Measurements from ENCODE around the gene CFAP53.
"Not testable (repeated sequence)": the region's sequence is repeated elsewhere in the genome, so short reads cannot be mapped to it uniquely, and the experiment has no call there.

Gene CFAP53

GRCh38 chr18:50307400-50307737, 41.1 kb upstream of the CFAP53 start:
- peak overlapping the region; percentile 50 for H3K4me3 ChIP-seq (ENCODE audit: insufficient read depth, low read depth, low read length, poor library complexity, severe bottlenecking)
- no peak overlapping the region for H3K27ac ChIP-seq (ENCODE audit: insufficient read depth, low read length, poor library complexity, severe bottlenecking)
- no peaks in the 10 kb centered on the region for H3K9me3 ChIP-seq (ENCODE audit: control insufficient read depth, low read length)
- no peak for DNase-seq
- no peaks in the 10 kb centered on the region for H3K27me3 ChIP-seq (replicated peaks; ENCODE audit: control insufficient read depth, insufficient read depth, low read length, poor library complexity, severe bottlenecking)
- H3K36me3 ChIP-seq (ENCODE audit: control insufficient read depth, insufficient read depth, low read length), result no peaks in the 10 kb centered on the region
- peaks cover 7% of the 10 kb centered on the region for H3K4me1 ChIP-seq (ENCODE audit: control insufficient read depth, insufficient read depth, low read length, poor library complexity, severe bottlenecking)

- Histone ChIP-seq H3K27me3 (replicated peaks; ENCODE audit: control insufficient read depth, insufficient read depth, low read length, poor library complexity, severe bottlenecking) (no peaks in the 10 kb centered on the region), H3K9me3 (ENCODE audit: control insufficient read depth, low read length) (no peaks in the 10 kb centered on the region), H3K27ac (ENCODE audit: insufficient read depth, low read length, poor library complexity, severe bottlenecking) (no peak overlapping the region), H3K4me3 (ENCODE audit: insufficient read depth, low read depth, low read length, poor library complexity, severe bottlenecking) (no peak overlapping the region), H3K4me1 (ENCODE audit: control insufficient read depth, insufficient read depth, low read length, poor library complexity, severe bottlenecking) (peaks cover 7% of the 10 kb centered on the region), H3K36me3 (ENCODE audit: control insufficient read depth, insufficient read depth, low read length) (no peaks in the 10 kb centered on the region)
- DNase-seq, result no peak
These were observed 40.6 kb upstream of the CFAP53 start for GRCh38 chr18:50306944-50307343.

- Histone ChIP-seq H3K9me3 (ENCODE audit: control insufficient read depth, low read length) (no peaks in the 10 kb centered on the region), H3K36me3 (ENCODE audit: control insufficient read depth, insufficient read depth, low read length) (no peaks in the 10 kb centered on the region), H3K4me1 (ENCODE audit: control insufficient read depth, insufficient read depth, low read length, poor library complexity, severe bottlenecking) (peaks cover 5% of the 10 kb centered on the region), H3K4me3 (ENCODE audit: insufficient read depth, low read depth, low read length, poor library complexity, severe bottlenecking) (no peak overlapping the region), H3K27ac (ENCODE audit: insufficient read depth, low read length, poor library complexity, severe bottlenecking) (no peak overlapping the region), H3K27me3 (replicated peaks; ENCODE audit: control insufficient read depth, insufficient read depth, low read length, poor library complexity, severe bottlenecking) (peaks cover 5% of the 10 kb centered on the region)
- no peak for DNase-seq
These were observed 34.8 kb upstream of the CFAP53 start for GRCh38 chr18:50301074-50301473.

- H3K4me3 ChIP-seq (ENCODE audit: insufficient read depth, low read depth, low read length, poor library complexity, severe bottlenecking), result no peak overlapping the region
- H3K36me3 ChIP-seq (ENCODE audit: control insufficient read depth, insufficient read depth, low read length), result no peaks in the 10 kb centered on the region
- DNase-seq, result no peak
- H3K27ac ChIP-seq (ENCODE audit: insufficient read depth, low read length, poor library complexity, severe bottlenecking), result no peak overlapping the region
- no peaks in the 10 kb centered on the region for H3K9me3 ChIP-seq (ENCODE audit: control insufficient read depth, low read length)
- H3K27me3 ChIP-seq (replicated peaks; ENCODE audit: control insufficient read depth, insufficient read depth, low read length, poor library complexity, severe bottlenecking), result peaks cover 5% of the 10 kb centered on the region
- H3K4me1 ChIP-seq (ENCODE audit: control insufficient read depth, insufficient read depth, low read length, poor library complexity, severe bottlenecking), result peaks cover 5% of the 10 kb centered on the region
These were observed 33.5 kb upstream of the CFAP53 start for GRCh38 chr18:50299626-50300388.

GRCh38 chr18:50298443-50299284, 32.4 kb upstream of the CFAP53 start:
- no peak for DNase-seq
- Histone ChIP-seq H3K9me3 (ENCODE audit: control insufficient read depth, low read length) (no peaks in the 10 kb centered on the region), H3K4me1 (ENCODE audit: control insufficient read depth, insufficient read depth, low read length, poor library complexity, severe bottlenecking) (peaks cover 5% of the 10 kb centered on the region), H3K4me3 (ENCODE audit: insufficient read depth, low read depth, low read length, poor library complexity, severe bottlenecking) (peak overlapping the region; percentile 47), H3K27ac (ENCODE audit: insufficient read depth, low read length, poor library complexity, severe bottlenecking) (no peak overlapping the region), H3K27me3 (replicated peaks; ENCODE audit: control insufficient read depth, insufficient read depth, low read length, poor library complexity, severe bottlenecking) (peaks cover 5% of the 10 kb centered on the region), H3K36me3 (ENCODE audit: control insufficient read depth, insufficient read depth, low read length) (no peaks in the 10 kb centered on the region)

- Histone ChIP-seq H3K9me3 (ENCODE audit: control insufficient read depth, low read length) (no peaks in the 10 kb centered on the region), H3K4me3 (ENCODE audit: insufficient read depth, low read depth, low read length, poor library complexity, severe bottlenecking) (peak overlapping the region; percentile 47), H3K27me3 (replicated peaks; ENCODE audit: control insufficient read depth, insufficient read depth, low read length, poor library complexity, severe bottlenecking) (peaks cover 5% of the 10 kb centered on the region), H3K4me1 (ENCODE audit: control insufficient read depth, insufficient read depth, low read length, poor library complexity, severe bottlenecking) (peaks cover 5% of the 10 kb centered on the region), H3K27ac (ENCODE audit: insufficient read depth, low read length, poor library complexity, severe bottlenecking) (no peak overlapping the region), H3K36me3 (ENCODE audit: control insufficient read depth, insufficient read depth, low read length) (no peaks in the 10 kb centered on the region)
- peak in 2 of 3 donors; percentile 25 to 54 for DNase-seq
These were observed 31.5 kb upstream of the CFAP53 start for GRCh38 chr18:50297621-50298442.

GRCh38 chr18:50293039-50293438, 26.7 kb upstream of the CFAP53 start:
- Histone ChIP-seq H3K27me3 (replicated peaks; ENCODE audit: control insufficient read depth, insufficient read depth, low read length, poor library complexity, severe bottlenecking) (no peaks in the 10 kb centered on the region), H3K9me3 (ENCODE audit: control insufficient read depth, low read length) (no peaks in the 10 kb centered on the region), H3K36me3 (ENCODE audit: control insufficient read depth, insufficient read depth, low read length) (no peaks in the 10 kb centered on the region), H3K4me1 (ENCODE audit: control insufficient read depth, insufficient read depth, low read length, poor library complexity, severe bottlenecking) (peaks cover 7% of the 10 kb centered on the region), H3K4me3 (ENCODE audit: insufficient read depth, low read depth, low read length, poor library complexity, severe bottlenecking) (no peak overlapping the region), H3K27ac (ENCODE audit: insufficient read depth, low read length, poor library complexity, severe bottlenecking) (no peak overlapping the region)
- DNase-seq, result no peak

- Histone ChIP-seq H3K27me3 (replicated peaks; ENCODE audit: control insufficient read depth, insufficient read depth, low read length, poor library complexity, severe bottlenecking) (no peaks in the 10 kb centered on the region), H3K4me1 (ENCODE audit: control insufficient read depth, insufficient read depth, low read length, poor library complexity, severe bottlenecking) (peaks cover 12% of the 10 kb centered on the region), H3K9me3 (ENCODE audit: control insufficient read depth, low read length) (no peaks in the 10 kb centered on the region), H3K36me3 (ENCODE audit: control insufficient read depth, insufficient read depth, low read length) (peaks cover 9% of the 10 kb centered on the region), H3K4me3 (ENCODE audit: insufficient read depth, low read depth, low read length, poor library complexity, severe bottlenecking) (no peak overlapping the region), H3K27ac (ENCODE audit: insufficient read depth, low read length, poor library complexity, severe bottlenecking) (no peak overlapping the region)
- DNase-seq, result no peak
These were observed 22.8 kb upstream of the CFAP53 start for GRCh38 chr18:50289108-50289443.

- peaks cover 14% of the 10 kb centered on the region for H3K36me3 ChIP-seq (ENCODE audit: control insufficient read depth, insufficient read depth, low read length)
- H3K4me1 ChIP-seq (ENCODE audit: control insufficient read depth, insufficient read depth, low read length, poor library complexity, severe bottlenecking), result peaks cover 12% of the 10 kb centered on the region
- H3K27ac ChIP-seq (ENCODE audit: insufficient read depth, low read length, poor library complexity, severe bottlenecking), result peak overlapping the region; percentile 88
- H3K9me3 ChIP-seq (ENCODE audit: control insufficient read depth, low read length); DNase-seq; H3K27me3 ChIP-seq (replicated peaks; ENCODE audit: control insufficient read depth, insufficient read depth, low read length, poor library complexity, severe bottlenecking): not testable (repeated sequence)
- H3K4me3 ChIP-seq (ENCODE audit: insufficient read depth, low read depth, low read length, poor library complexity, severe bottlenecking), result peak overlapping the region; percentile 80
These were observed 22.2 kb upstream of the CFAP53 start for GRCh38 chr18:50288348-50289107.

Data from effector memory CD4-positive, alpha-beta T cell (primary cell).